Upper lobe of left lung (tissue), 6 donors: Measurements from ENCODE around the gene HTR6. TPM values are rescaled to one million over a fixed set of nuclear protein-coding genes. Genes with fewer than 3 reads are reported as not detected.
A peak's percentile ranks its signal among the peaks of the same experiment; 100 is the strongest.

ENCODE experiments used
- ATAC-seq, 2 donors: fragments of 200-7000 bp; cut with Tn5 transposase; one replicate each; pipeline ENCODE4 v1.9.1; 2022; ENCODE audit warnings: mild to moderate bottlenecking in 2 of 2, moderate library complexity in 2 of 2; ENCODE audit not compliant: low FRiP score in 2 of 2
- DNase-seq, 2 donors: peaks; one replicate each; pipeline ENCODE4 v3.0.0-alpha.2; 2019 to 2020
- H3K27ac ChIP-seq, 4 donors: fragments of 200-600 bp; sonication (generic); one replicate each; pipeline ENCODE4 v1.5.1; 2016 to 2019
- H3K27me3 ChIP-seq, 4 donors: fragments of 200-600 bp; sonication (generic); one replicate each; pipeline ENCODE4 v1.5.1; 2017 to 2019
- H3K36me3 ChIP-seq, 4 donors: fragments of 200-600 bp; sonication (generic); one replicate each; pipeline ENCODE4 v1.5.1; 2016 to 2019
- H3K4me1 ChIP-seq, 4 donors: fragments of 200-600 bp; sonication (generic); one replicate each; pipeline ENCODE4 v1.5.1; 2018 to 2019
- H3K4me3 ChIP-seq, 4 donors: fragments of 200-600 bp; sonication (generic); one replicate each; pipeline ENCODE4 v1.5.1; 2017 to 2019; ENCODE audit warnings: mild to moderate bottlenecking in 2 of 4, moderate library complexity in 1 of 4
- H3K9me3 ChIP-seq, 4 donors: fragments of 200-600 bp; sonication (generic); one replicate each; pipeline ENCODE4 v1.5.1; 2018 to 2019
- CTCF ChIP-seq, 6 experiments: fragments of 450-650 bp in 4 of 6; fragments of 200-600 bp in 2 of 6; sonication (generic) in 2 of 6; IDR thresholded peaks; one replicate each; pipeline ENCODE4 v1.5.1; 2016 to 2019; ENCODE audit warnings: antibody characterized with exemption in 6 of 6
- EP300 ChIP-seq, 4 donors: sonication (generic); formaldehyde crosslinking; IDR thresholded peaks; one replicate each; pipeline ENCODE4 v1.5.1; 2017; ENCODE audit warnings: antibody characterized with exemption in 4 of 4, control low read depth in 2 of 4
- POLR2A ChIP-seq, 4 donors: fragments of 450-650 bp; IDR thresholded peaks; one replicate each; pipeline ENCODE4 v1.5.1; 2016 to 2017; ENCODE audit warnings: antibody characterized with exemption in 4 of 4, mild to moderate bottlenecking in 2 of 4
- POLR2AphosphoS5 ChIP-seq, 2 donors: sonication (generic); formaldehyde crosslinking; IDR thresholded peaks; one replicate each; pipeline ENCODE4 v1.5.1; 2017; ENCODE audit warnings: antibody characterized with exemption in 2 of 2
- WGBS, 2 donors: methylation state at CpG; one replicate each; pipeline ENCODE4 v1.1.5; 2017 to 2018; 5-methylcytosine and 5-hydroxymethylcytosine counted together
- total RNA-seq, 6 donors: library from RNA; depleted of rRNA in 4 of 6; stranded (reverse); fragments of >200 nt in 4 of 6; gene quantifications; one replicate each; pipeline versions ENCODE4 v1.1.0 to v1.2.1, GENCODE V29; 2016 to 2021
- donor health status: DM: no; HTN: no; CAD: no; lungs with moderate emphysema.
- donor health status: DM: no; HTN: yes; CAD: no; lungs with severe emphysema.

Gene HTR6
- total RNA-seq, 6 donors from 2014 or later = not detected

GRCh38 chr1:19646377-19647319 is 18.0 kb upstream of the HTR6 start:
- 61 to 76% methylated on average over 6 to 9 of the region's 9 CpGs for WGBS, 2 donors
- DNase-seq (peak in 1 of 2 donors; percentile 55), ATAC-seq (no peak)
- Histone ChIP-seq H3K27me3 (peaks cover 0 to 18% (median 6%) of the 10 kb centered on the region in 4 donors), H3K9me3 (no peaks in the 10 kb centered on the region), H3K36me3 (no peaks in the 10 kb centered on the region), H3K4me3 (peak overlapping the region in 3 of 4 donors; percentile 59 to 76 (median 68)), H3K27ac (peak overlapping the region; percentile 82 to 90 (median 88)), H3K4me1 (peaks cover 16 to 42% (median 22%) of the 10 kb centered on the region in 4 donors)
- TF ChIP-seq EP300 (IDR thresholded peaks at IDR 0.05) = no peak
- TF ChIP-seq POLR2A (IDR thresholded peaks at IDR 0.05) = no peak
- TF ChIP-seq CTCF (IDR thresholded peaks at IDR 0.05) = no peak
- no peak for TF ChIP-seq POLR2AphosphoS5 (IDR thresholded peaks at IDR 0.05)

- Histone ChIP-seq H3K9me3 (no peaks in the 10 kb centered on the region), H3K4me3 (peak overlapping the region in 3 of 4 donors; percentile 10 to 76 (median 68)), H3K27me3 (peaks cover 0 to 17% (median 6%) of the 10 kb centered on the region in 4 donors), H3K27ac (peak overlapping the region in 3 of 4 donors; percentile 66 to 89 (median 67)), H3K4me1 (peaks cover 16 to 42% (median 25%) of the 10 kb centered on the region in 4 donors), H3K36me3 (no peaks in the 10 kb centered on the region)
- WGBS, 2 donors = 49 to 61% methylated on average over 9 to 16 of the region's 16 CpGs
- ATAC-seq (no peak), DNase-seq (peak in 1 of 2 donors; percentile 15)
- no peak for TF ChIP-seq POLR2AphosphoS5 (IDR thresholded peaks at IDR 0.05)
- TF ChIP-seq CTCF (IDR thresholded peaks at IDR 0.05) = no peak
- no peak for TF ChIP-seq POLR2A (IDR thresholded peaks at IDR 0.05)
- no peak for TF ChIP-seq EP300 (IDR thresholded peaks at IDR 0.05)
Measured at GRCh38 chr1:19647643-19648042, 17.0 kb upstream of the HTR6 start.

GRCh38 chr1:19648239-19648638 is 16.4 kb upstream of the HTR6 start:
- Histone ChIP-seq H3K4me1 (peaks cover 16 to 40% (median 25%) of the 10 kb centered on the region in 4 donors), H3K27me3 (peaks cover 0 to 11% (median 4%) of the 10 kb centered on the region in 4 donors), H3K4me3 (peak overlapping the region in 1 of 4 donors; percentile 76), H3K9me3 (no peaks in the 10 kb centered on the region), H3K36me3 (no peaks in the 10 kb centered on the region), H3K27ac (peak overlapping the region; percentile 24 to 89 (median 66))
- ATAC-seq (no peak), DNase-seq (peak in 1 of 2 donors; percentile 76)
- no peak for TF ChIP-seq POLR2AphosphoS5 (IDR thresholded peaks at IDR 0.05)
- no peak for TF ChIP-seq CTCF (IDR thresholded peaks at IDR 0.05)
- no peak for TF ChIP-seq EP300 (IDR thresholded peaks at IDR 0.05)
- no peak for TF ChIP-seq POLR2A (IDR thresholded peaks at IDR 0.05)
- WGBS, 2 donors = 66% methylated on average over 11 of the region's 14 CpGs; no CpG with 5 or more reads in 1 of the 2 donors

GRCh38 chr1:19648689-19649088 is 16.0 kb upstream of the HTR6 start:
- H3K36me3 ChIP-seq = no peaks in the 10 kb centered on the region
- ATAC-seq (no peak), DNase-seq (no peak)
- H3K27ac ChIP-seq = peak overlapping the region; percentile 24 to 89 (median 66)
- H3K4me1 ChIP-seq = peaks cover 12 to 38% (median 26%) of the 10 kb centered on the region in 4 donors
- WGBS, 2 donors = 48 to 62% methylated on average over 3 to 9 of the region's 11 CpGs
- TF ChIP-seq EP300 (IDR thresholded peaks at IDR 0.05) = no peak
- peak in 1 of 6 experiments; percentile 6 for TF ChIP-seq CTCF (IDR thresholded peaks at IDR 0.05)
- no peak overlapping the region for H3K4me3 ChIP-seq
- H3K9me3 ChIP-seq = no peaks in the 10 kb centered on the region
- peaks cover 0 to 8% (median 2%) of the 10 kb centered on the region in 4 donors for H3K27me3 ChIP-seq
